Astrocyte of the cerebellum (primary cell): ENCODE data around the gene TNKS1BP1.

Experiments
- DNase-seq: peaks from one replicate; pipeline ENCODE4 v3.0.0-alpha.2; 2011; ENCODE audit warnings: low read depth
- H3K4me3 ChIP-seq: 2 replicates; pipeline ENCODE4 v1.5.1; 2011; ENCODE audit warnings: mild to moderate bottlenecking, low read depth, low read length, moderate library complexity
- CTCF ChIP-seq: IDR thresholded peaks from 2 replicates; pipeline ENCODE4 v1.5.1; 2012; ENCODE audit warnings: low read length, low read depth, moderate library complexity, mild to moderate bottlenecking; ENCODE audit errors: missing control alignments
- in situ Hi-C: cut with HindIII; loops from 2 replicates; pipeline ENCODE4 v1.10.0; 2017; ENCODE audit warnings: low sequenced_read_pairs

TNKS1BP1 gene

GRCh38 chr11:57323855-57324153 is 948 bp downstream of the TNKS1BP1 start:
- in situ Hi-C loops = no loop called here
- TF ChIP-seq CTCF = no peak
- DNase-seq = no peak
- peak overlapping the region; percentile 55 for H3K4me3 ChIP-seq

- TF ChIP-seq CTCF = no peak
- no peak for DNase-seq
- in situ Hi-C loops = no loop called here
- H3K4me3 ChIP-seq = peak overlapping the region; percentile 55
These were observed 1.4 kb downstream of the TNKS1BP1 start for GRCh38 chr11:57323167-57323854.

DNA sequence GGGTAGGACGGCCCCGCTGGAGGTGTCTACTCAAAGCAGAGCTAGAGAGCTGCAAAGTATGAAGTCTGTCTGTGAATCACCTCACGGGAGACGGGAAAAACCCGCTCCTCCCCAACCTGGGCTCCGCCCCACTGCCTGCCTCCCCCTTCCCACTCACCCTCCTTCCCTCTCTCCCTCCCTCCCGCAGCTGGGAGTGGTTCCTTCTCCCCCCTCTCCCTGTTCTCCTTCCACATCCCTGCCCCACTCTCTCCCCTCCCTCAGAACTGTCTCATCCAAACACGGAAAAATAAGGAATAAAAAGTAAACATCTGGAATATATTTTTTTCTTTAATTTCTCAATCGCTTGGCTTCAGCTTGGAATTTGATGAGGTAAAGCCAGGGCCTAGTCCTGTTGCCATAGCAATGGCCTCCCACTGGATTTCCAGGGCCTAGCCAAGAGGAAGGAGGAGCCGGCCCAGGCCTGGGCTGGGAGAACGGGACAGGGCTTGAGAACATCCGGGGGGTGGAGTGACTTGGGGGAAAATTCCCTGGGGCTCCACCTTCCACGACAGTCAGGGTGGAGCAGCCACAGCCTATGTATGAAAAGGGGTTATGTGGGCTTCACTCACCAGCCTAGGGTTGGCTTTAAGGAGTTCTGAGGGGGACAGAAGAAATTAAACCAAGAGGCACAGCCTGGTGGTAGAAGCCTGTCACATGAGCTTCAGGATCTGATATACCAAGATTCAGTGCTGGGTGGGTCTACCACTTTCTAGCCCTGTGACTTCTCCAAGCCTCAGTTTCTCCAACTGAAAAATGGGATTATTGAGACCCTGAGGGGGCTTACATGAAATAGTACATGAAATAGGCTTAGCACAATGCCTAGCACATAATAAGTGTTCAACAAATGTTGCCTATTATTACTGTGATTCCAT is 2.2 kb downstream of the TNKS1BP1 start:
- peak; percentile 88 for DNase-seq
- peak overlapping the region; percentile 55 for H3K4me3 ChIP-seq
- no peak for TF ChIP-seq CTCF
- in situ Hi-C loops = no loop called here

- in situ Hi-C loops = no loop called here
- no peak for TF ChIP-seq CTCF
- peak overlapping the region; percentile 55 for H3K4me3 ChIP-seq
- DNase-seq = no peak
These were observed 3.1 kb downstream of the TNKS1BP1 start for GRCh38 chr11:57321388-57322255.

DNA sequence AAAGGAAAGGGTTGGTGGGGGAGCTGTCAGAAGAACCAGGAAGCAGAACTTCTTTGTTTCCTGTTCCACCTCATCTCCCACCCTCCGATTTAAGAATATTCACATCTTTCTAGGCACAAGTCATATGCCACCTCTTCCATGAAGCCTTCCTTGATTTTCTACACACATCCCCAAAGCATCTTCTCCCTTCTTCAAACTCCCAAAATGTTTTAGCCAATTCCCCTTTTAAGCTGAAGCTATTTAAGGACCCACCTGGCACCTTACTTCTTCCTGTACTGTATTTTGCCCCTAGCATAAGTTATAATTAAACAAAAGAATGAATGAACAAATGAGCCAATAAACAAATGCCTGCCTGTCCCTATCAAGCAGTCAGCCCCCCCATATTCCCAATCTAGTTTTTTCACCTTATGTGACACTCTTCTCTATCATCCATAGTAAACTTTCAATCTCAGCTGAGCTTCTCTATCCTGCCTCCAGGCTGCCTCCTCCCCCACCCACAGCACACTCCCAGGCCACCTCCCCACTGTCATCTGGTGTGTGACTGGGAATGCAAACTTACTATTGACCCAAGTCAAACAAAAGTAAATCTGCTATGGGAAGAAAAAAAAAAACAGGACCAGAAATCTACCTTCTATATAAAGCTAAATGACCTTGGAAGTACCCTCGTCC is 3.9 kb downstream of the TNKS1BP1 start:
- no peak for TF ChIP-seq CTCF
- no peak for DNase-seq
- in situ Hi-C loops = no loop called here
- H3K4me3 ChIP-seq = peak overlapping the region; percentile 55
